ENCODE results near the gene GFOD2. TPM values are rescaled to one million over a fixed set of nuclear protein-coding genes. Genes with fewer than 3 reads are reported as not detected.

The GFOD2 gene
- total and polyA plus RNA-seq, 2 of the 8 experiments (the other 6 are each of a cell fraction or from before 2014, with no cell fraction given), result 21.4 to 33.2 TPM

DNA sequence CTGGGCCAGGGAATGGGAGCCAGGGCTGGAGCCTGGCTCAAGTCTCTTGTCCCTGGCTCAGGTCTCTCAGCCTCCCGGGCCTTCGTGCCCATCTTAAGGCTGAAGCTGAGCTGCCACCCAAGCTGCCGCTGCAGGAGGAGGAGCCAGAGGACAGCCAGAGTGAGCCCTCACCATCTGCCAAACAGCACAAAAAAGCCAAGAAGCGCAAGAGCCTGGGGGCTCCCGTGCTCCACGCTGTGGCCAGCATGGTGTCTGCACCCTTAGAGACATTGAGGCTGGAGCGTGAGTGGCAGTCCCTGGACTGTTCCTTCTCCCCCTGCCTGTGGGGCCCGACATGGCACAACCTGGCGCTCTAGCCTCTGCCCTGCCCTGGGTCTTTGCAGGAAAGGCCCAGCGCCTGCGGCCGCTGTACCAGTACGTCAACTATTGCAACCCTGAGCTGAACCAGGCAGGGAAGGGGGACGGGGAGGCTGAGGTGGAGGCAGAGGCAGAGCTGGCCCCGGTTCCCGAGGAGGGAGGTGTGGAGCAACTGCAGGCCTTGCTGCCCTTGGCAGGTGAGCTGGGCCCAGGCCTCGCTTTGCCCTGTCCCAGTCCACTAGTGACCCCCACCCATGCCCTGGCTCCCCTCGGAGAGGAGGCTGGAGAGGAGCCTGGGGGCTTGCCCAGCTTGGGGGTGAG, 51.2 kb downstream of the GFOD2 start:
- no peak overlapping the region for H3K23ac ChIP-seq (ENCODE audit: insufficient read length)
- peaks cover 0 to 25% (median 15%) of the 10 kb centered on the region in 4 experiments; a peak in 5 of 7 replicates for H3K4me1 ChIP-seq (replicated peaks in 1 of 4; ENCODE audit: control insufficient read depth in 3 of 4, insufficient read depth in 4 of 4, low read length in 3 of 4)
- H2AFZ ChIP-seq (ENCODE audit: low read length), result no peak overlapping the region
- no peak overlapping the region for H3K56ac ChIP-seq (replicated peaks; ENCODE audit: insufficient read length, low read depth, low read length)
- H2BK15ac ChIP-seq (ENCODE audit: low read length), result no peak overlapping the region
- peaks cover 3 to 10% of the 10 kb centered on the region in 2 experiments for H4K20me1 ChIP-seq (replicated peaks in 1 of 2; ENCODE audit: control insufficient read depth in 1 of 2, insufficient read depth in 2 of 2, low read length in 2 of 2)
- peaks cover 11% of the 10 kb centered on the region; the same call in 1 of the 2 replicates for H3K23me2 ChIP-seq (ENCODE audit: low read depth, low read length)
- no peaks in the 10 kb centered on the region for H3K9me3 ChIP-seq (ENCODE audit: insufficient read depth in 2 of 2, low read depth in 1 of 2, low read length in 1 of 2)
- H3K9ac ChIP-seq (replicated peaks in 1 of 4; ENCODE audit: extremely low read depth in 1 of 4, low read depth in 3 of 4, low read length in 3 of 4), result no peak overlapping the region
- WGBS, 2 experiments (ENCODE audit: extremely low coverage in 1 of 2, insufficient coverage in 1 of 2, insufficient read length in 1 of 2, insufficient replicate concordance in 2 of 2, low coverage in 1 of 2, low lambda C conversion rate in 2 of 2, missing lambda C conversion rate in 1 of 2), result 51% methylated on average over 16 of the region's 18 CpGs; no CpG with 5 or more reads in 1 of the 2 experiments
- no peak overlapping the region for H3K4ac ChIP-seq (replicated peaks; ENCODE audit: insufficient read length, low read depth, low read length)
- peaks cover 0 to 3% (median 0%) of the 10 kb centered on the region in 4 experiments; a peak in 2 of 7 replicates for H3K27me3 ChIP-seq (replicated peaks in 1 of 4; ENCODE audit: control insufficient read depth in 3 of 4, extremely low read depth in 1 of 4, insufficient read depth in 3 of 4, low read length in 3 of 4)
- FAIRE-seq (no peak), DNase-seq (ENCODE audit: low read depth in 1 of 2, low spot score in 2 of 2) (peak; percentile 81 to 82)
- H4K8ac ChIP-seq (ENCODE audit: extremely low read depth, insufficient read depth, low read length), result peak overlapping the region; percentile 43
- no peak overlapping the region for H4K5ac ChIP-seq (ENCODE audit: insufficient read length, low read depth, low read length)
- no peak overlapping the region for H2BK20ac ChIP-seq (ENCODE audit: low read length)
- H3K79me1 ChIP-seq (ENCODE audit: low read depth, low read length), result no peaks in the 10 kb centered on the region
- H4K91ac ChIP-seq (replicated peaks; ENCODE audit: insufficient read length, low read length), result peak overlapping the region; percentile 47
- H3K18ac ChIP-seq (ENCODE audit: extremely low read depth, low read length), result no peak overlapping the region
- H3K4me2 ChIP-seq (ENCODE audit: insufficient read depth in 1 of 2, low read depth in 2 of 2, low read length in 2 of 2), result peak overlapping the region in 1 of 2 experiments; percentile 30; a peak in 2 of 4 replicates
- H3K4me3 ChIP-seq (ENCODE audit: extremely low read depth in 1 of 4, insufficient read depth in 2 of 4, low read depth in 3 of 4, low read length in 4 of 4), result no peak overlapping the region; a peak in 1 of 8 replicates
- no peaks in the 10 kb centered on the region for H3K36me3 ChIP-seq (ENCODE audit: control insufficient read depth in 2 of 4, insufficient read depth in 4 of 4, low read length in 3 of 4)
- no peak overlapping the region for H2BK12ac ChIP-seq (ENCODE audit: low read depth, low read length)
- ChIA-PET CTCF (ENCODE audit: partially characterized antibody) (interaction anchor here (0.6 to 13.7 kb wide), 35 partner anchors 11 to 274 kb away, joined by 3 to 202 read pairs (median 5); partner anchors contain the start of genes CARMIL2 and CTRL), POLR2A (ENCODE audit: partially characterized antibody) (interaction anchor here (1.1 to 1.5 kb wide), 4 partner anchors 20 to 269 kb away, joined by 3 to 4 read pairs (median 4); partner anchors contain the start of genes ATP6V0D1 and PSMB10)
- H2AK5ac ChIP-seq (ENCODE audit: low read depth, low read length), result no peak overlapping the region
- H3K27ac ChIP-seq (ENCODE audit: low read depth, low read length), result no peak overlapping the region
- H3K14ac ChIP-seq (ENCODE audit: insufficient read length), result no peak overlapping the region
- no peak overlapping the region for H2BK120ac ChIP-seq (replicated peaks; ENCODE audit: low read depth, low read length)
- no peak overlapping the region for H2BK5ac ChIP-seq (ENCODE audit: low read depth, low read length)
- H3K79me2 ChIP-seq (ENCODE audit: control insufficient read depth in 1 of 2, insufficient read depth in 2 of 2, low read length in 2 of 2), result no peaks in the 10 kb centered on the region
- TF ChIP-seq EGR1 (IDR thresholded peaks at IDR 0.05; ENCODE audit: borderline replicate concordance, low read depth, low read length) (no peak), RAD21 (IDR thresholded peaks at IDR 0.05 in 1 of 2, conservative IDR thresholded peaks at IDR 0.05 in 1 of 2; ENCODE audit: low read depth in 2 of 2, low read length in 2 of 2) (peak; percentile 50 to 68), HDAC2 (IDR thresholded peaks at IDR 0.05; ENCODE audit: borderline replicate concordance in 1 of 2, low read depth in 2 of 2, low read length in 2 of 2) (0 out of 4 replicates have a peak, but pooled peaks of 1 of the 2 experiments have one; percentile 39), EP300 (IDR thresholded peaks at IDR 0.05; ENCODE audit: borderline replicate concordance in 1 of 2, low read depth in 2 of 2, low read length in 2 of 2) (no peak)
- TF ChIP-seq, protein P1, sequence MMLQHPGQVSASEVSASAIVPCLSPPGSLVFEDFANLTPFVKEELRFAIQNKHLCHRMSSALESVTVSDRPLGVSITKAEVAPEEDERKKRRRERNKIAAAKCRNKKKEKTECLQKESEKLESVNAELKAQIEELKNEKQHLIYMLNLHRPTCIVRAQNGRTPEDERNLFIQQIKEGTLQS (IDR thresholded peaks at IDR 0.05; ENCODE audit: insufficient read depth, low read depth, low read length), result no peak
- TF ChIP-seq, protein P2, sequence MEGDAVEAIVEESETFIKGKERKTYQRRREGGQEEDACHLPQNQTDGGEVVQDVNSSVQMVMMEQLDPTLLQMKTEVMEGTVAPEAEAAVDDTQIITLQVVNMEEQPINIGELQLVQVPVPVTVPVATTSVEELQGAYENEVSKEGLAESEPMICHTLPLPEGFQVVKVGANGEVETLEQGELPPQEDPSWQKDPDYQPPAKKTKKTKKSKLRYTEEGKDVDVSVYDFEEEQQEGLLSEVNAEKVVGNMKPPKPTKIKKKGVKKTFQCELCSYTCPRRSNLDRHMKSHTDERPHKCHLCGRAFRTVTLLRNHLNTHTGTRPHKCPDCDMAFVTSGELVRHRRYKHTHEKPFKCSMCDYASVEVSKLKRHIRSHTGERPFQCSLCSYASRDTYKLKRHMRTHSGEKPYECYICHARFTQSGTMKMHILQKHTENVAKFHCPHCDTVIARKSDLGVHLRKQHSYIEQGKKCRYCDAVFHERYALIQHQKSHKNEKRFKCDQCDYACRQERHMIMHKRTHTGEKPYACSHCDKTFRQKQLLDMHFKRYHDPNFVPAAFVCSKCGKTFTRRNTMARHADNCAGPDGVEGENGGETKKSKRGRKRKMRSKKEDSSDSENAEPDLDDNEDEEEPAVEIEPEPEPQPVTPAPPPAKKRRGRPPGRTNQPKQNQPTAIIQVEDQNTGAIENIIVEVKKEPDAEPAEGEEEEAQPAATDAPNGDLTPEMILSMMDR (IDR thresholded peaks at IDR 0.05; ENCODE audit: control extremely low read depth in 1 of 3, insufficient read depth in 1 of 3, low read depth in 1 of 3, low read length in 3 of 3), result peak in 2 of 3 experiments; percentile 87 to 96; a peak in 3 of 4 replicates

Data from H1 (cell line).